HG03095 (cell line): ENCODE data around the gene NCK1.

Experiments
- ATAC-seq: cut with Tn5 transposase; IDR thresholded peaks from one replicate; pipeline ENCODE4 v1.9.1; 2021; ENCODE audit warnings: moderate library complexity; ENCODE audit not compliant: unreplicated experiment

Gene NCK1

DNA sequence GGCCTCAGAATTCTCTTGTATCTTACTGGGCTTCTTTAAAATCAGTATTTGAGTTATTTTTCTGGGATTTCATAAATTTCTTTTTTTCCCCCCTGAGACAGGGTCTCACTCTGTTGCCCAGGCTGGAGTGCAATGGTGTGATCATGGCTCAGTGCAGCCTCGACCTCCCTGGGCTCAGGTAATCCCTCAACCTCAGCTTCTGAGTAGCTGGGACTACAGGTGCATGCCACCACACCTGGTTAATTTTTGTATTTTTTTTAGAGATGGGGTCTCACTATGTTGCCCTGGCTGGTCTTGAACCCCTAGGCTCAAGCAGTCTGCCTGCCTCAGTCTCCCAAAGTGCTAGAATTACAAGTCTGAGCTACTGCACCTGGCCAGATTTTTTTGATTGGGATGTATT lies 43.5 kb downstream of the NCK1 start:
- no peak for ATAC-seq

DNA sequence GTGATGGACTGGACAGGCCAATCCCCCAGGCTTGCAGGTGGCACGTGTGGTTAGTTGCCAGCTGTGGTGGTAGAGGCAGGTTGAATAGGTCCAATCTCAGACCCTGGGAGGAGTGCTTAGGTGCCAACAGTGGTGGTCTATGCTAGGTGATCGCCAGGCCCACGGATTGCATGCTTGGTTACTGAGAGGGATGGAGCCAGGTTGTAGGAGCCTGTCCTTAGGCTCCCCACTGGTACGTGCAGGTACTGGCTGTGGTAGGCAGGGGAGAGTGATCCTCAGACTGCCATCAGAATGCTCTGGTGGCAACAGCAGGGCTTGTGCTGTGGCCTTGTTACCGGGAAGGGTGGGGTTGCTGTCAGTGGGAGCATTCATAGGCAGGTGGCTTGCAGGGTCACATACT lies 44.7 kb downstream of the NCK1 start:
- ATAC-seq: no peak

GRCh38 chr3:136908297-136908696 lies 46.3 kb downstream of the NCK1 start:
- ATAC-seq: no peak

DNA sequence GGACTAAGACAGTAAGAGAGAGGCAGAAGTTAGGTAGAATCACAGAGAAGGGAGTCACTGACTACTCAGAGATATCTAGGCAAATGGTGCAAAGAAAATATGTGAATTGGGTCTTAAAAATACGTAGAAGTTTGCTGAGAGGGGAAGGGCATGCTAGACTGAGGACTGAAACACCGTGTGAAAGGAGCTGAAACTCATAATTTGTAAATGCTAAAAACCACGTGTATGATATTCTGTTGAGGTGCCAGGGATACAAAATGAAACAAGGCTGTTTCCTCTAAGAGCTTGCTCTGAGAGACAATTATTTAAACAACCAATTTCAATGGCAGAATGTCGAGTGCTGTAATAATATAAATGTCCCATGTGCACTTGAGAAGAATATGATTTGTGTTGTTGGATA lies 47.2 kb downstream of the NCK1 start:
- no peak for ATAC-seq

- no peak for ATAC-seq
Measured at GRCh38 chr3:136910697-136911096, 48.7 kb downstream of the NCK1 start.

DNA sequence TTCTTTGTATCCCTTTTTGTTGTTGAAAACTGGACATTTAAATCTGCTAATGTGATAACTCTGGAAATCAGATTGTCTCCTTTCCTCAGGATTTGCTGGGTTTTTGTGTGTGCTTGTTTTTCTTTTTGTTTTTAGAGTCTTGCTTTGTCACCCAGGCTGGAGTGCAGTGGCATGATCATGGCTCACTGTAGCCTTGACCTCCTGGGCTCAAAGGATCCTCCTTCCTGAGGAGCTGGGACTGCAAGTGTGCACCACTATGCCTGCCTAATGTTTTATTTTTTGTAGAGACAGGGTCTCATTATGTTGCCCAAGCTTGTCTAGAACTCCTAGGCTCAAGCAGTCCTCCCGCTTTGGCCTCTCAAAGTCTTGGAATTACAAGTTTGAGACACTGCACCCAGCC lies 51.2 kb downstream of the NCK1 start:
- no peak for ATAC-seq

GRCh38 chr3:136914739-136915138 lies 52.7 kb downstream of the NCK1 start:
- ATAC-seq: no peak

DNA sequence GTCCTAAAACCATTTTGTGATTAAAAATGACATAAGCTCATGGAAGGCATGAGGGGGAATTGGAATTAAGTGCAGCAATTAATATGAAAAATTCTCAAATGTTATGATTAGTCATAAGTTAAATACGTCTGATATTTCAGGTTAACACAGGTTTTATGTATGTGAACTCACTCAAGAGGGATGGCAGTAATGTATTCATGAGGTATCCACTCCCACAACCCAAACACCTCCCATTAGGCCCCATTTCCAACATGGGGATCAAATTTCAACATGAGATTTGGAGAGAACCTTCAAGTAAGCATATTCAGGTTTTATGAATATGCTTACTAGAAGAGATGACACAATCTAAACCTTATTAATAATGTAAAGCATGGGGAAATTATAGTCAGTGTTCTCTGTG lies 54.2 kb downstream of the NCK1 start:
- no peak for ATAC-seq

- no peak for ATAC-seq
Measured at GRCh38 chr3:136919799-136920580, 58.0 kb downstream of the NCK1 start.

DNA sequence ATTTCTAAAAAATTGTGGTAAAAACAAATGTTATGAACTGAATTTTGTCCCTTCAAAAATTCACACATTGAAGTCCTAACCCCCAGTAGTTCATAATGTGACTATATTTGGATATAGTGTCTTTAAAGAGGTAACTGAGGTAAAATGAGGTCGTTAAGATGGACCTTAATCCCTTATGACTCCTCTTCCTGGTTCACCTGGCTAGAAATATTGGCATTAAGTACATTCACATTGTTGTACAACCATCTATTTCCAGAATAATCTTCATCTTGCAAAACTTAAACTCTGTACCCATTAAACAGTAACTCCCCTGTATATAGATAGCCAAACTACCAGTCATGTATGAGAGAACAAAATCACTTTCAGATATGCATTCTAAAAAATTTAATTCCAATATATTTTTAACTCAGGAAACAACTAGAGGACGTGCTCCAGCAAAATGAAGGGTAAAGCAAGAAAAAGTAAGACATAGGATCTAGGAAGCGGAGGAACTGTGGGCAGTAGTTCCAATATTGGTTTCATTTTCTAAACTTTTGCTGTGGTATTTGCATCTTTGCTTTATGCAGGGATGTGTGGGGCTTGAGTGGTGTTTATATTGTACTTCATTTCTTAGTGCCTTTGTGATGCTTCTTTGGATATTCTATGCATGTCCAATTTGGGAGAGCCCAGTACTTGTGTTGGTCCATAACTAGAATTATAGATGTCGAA lies 59.0 kb downstream of the NCK1 start:
- no peak for ATAC-seq

GRCh38 chr3:136925425-136926190 lies 63.6 kb downstream of the NCK1 start:
- ATAC-seq: no peak

GRCh38 chr3:136928240-136928639 lies 66.2 kb downstream of the NCK1 start:
- ATAC-seq: no peak

- no peak for ATAC-seq
Measured at GRCh38 chr3:136929977-136930670, 68.1 kb downstream of the NCK1 start.

GRCh38 chr3:136931606-136932005 lies 69.6 kb downstream of the NCK1 start:
- no peak for ATAC-seq

DNA sequence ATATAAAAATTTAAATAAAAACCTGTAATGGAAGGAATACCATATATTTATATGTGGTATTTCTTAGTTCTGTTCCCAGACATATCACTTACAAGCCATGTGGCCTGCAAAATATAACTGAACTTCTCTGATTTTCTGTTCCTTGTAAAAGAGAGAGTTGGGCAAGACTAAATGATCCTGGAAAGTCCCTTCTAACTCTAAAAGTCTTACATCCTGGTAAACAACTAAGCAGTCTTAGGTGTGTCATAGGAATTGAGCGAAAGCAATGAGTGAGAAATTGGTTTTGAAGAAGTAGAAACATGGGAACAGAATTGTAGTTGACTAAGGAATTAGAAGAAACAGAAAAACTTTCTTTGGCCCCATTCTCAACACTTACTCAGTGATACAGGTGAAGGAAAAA lies 70.5 kb downstream of the NCK1 start:
- no peak for ATAC-seq

- ATAC-seq: no peak
Measured at GRCh38 chr3:136932978-136933772, 71.2 kb downstream of the NCK1 start.

GRCh38 chr3:136937175-136937574 lies 75.2 kb downstream of the NCK1 start:
- no peak for ATAC-seq

- no peak for ATAC-seq
Measured at GRCh38 chr3:136937851-136938250, 75.8 kb downstream of the NCK1 start.

DNA sequence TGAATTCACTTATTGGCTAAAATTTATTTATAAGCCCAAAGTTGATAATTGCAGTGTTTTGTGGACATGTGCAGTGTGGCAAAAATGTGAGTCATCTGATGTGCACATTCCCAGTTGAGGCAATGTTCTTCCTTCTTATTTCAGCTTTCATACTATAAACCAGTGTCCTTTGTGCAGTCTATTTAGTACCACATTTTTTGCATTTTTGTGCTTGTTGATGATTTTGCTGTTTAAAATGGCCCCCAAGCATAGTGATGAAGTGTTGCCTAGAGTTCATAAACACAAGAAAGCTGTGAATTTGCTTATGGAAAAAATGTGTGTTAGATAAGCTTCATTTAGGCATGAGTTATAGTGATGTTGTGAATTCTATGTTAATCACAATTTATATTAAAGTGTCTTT lies 76.3 kb downstream of the NCK1 start:
- no peak for ATAC-seq

- ATAC-seq: no peak
Measured at GRCh38 chr3:136939489-136939888, 77.5 kb downstream of the NCK1 start.
